Osteocyte (in vitro differentiated cells): Measurements from ENCODE around the gene RPS21. TPM values are rescaled to one million over a fixed set of nuclear protein-coding genes. Genes with fewer than 3 reads are reported as not detected.
A peak's percentile ranks its signal among the peaks of the same experiment; 100 is the strongest.

ENCODE experiments used
- DNase-seq: peaks from one replicate; pipeline ENCODE4 v3.0.0; 2021; ENCODE audit warnings: mixed read lengths; ENCODE audit not compliant: unreplicated experiment; ENCODE audit errors: extremely low spot score
- H3K27ac Mint-ChIP-seq: one replicate; pipeline ENCODE4 v1.8.0; 2021; ENCODE audit warnings: mild to moderate bottlenecking, mixed read lengths; ENCODE audit not compliant: unreplicated experiment
- H3K27me3 Mint-ChIP-seq: one replicate; pipeline ENCODE4 v1.8.0; 2021; ENCODE audit warnings: mixed read lengths; ENCODE audit not compliant: unreplicated experiment
- H3K36me3 Mint-ChIP-seq: one replicate; pipeline ENCODE4 v1.8.0; 2021; ENCODE audit warnings: mixed read lengths; ENCODE audit not compliant: unreplicated experiment
- H3K4me1 Mint-ChIP-seq: one replicate; pipeline ENCODE4 v1.8.0; 2021; ENCODE audit warnings: mixed read lengths; ENCODE audit not compliant: unreplicated experiment
- H3K4me3 Mint-ChIP-seq: one replicate; pipeline ENCODE4 v1.8.0; 2021; ENCODE audit warnings: mild to moderate bottlenecking, moderate library complexity, mixed read lengths; ENCODE audit not compliant: unreplicated experiment
- H3K9me3 Mint-ChIP-seq: one replicate; pipeline ENCODE4 v1.8.0; 2021; ENCODE audit warnings: mixed read lengths; ENCODE audit not compliant: unreplicated experiment
- CTCF ChIP-seq: fragments of 200-600 bp; sonication (generic); IDR thresholded peaks from 2 replicates; pipeline ENCODE4 v1.5.0; 2021; ENCODE audit warnings: antibody characterized with exemption, mild to moderate bottlenecking, moderate library complexity
- total RNA-seq: library from RNA; stranded (reverse); gene quantifications from 2 replicates; pipeline ENCODE4 v1.2.1, GENCODE V29; 2021

The RPS21 gene
- total RNA-seq, 1 donor from 2014 or later, result 1,013 TPM

- peaks cover 9% of the 10 kb centered on the region for H3K4me1 Mint-ChIP-seq
- no peak for TF ChIP-seq CTCF
- H3K27me3 Mint-ChIP-seq, result no peaks in the 10 kb centered on the region
- H3K4me3 Mint-ChIP-seq, result no peak overlapping the region
- no peak overlapping the region for H3K27ac Mint-ChIP-seq
- no peaks in the 10 kb centered on the region for H3K36me3 Mint-ChIP-seq
- no peaks in the 10 kb centered on the region for H3K9me3 Mint-ChIP-seq
- DNase-seq, result no peak
Observed at GRCh38 chr20:62412194-62413024, 25.5 kb downstream of the RPS21 start.

DNA sequence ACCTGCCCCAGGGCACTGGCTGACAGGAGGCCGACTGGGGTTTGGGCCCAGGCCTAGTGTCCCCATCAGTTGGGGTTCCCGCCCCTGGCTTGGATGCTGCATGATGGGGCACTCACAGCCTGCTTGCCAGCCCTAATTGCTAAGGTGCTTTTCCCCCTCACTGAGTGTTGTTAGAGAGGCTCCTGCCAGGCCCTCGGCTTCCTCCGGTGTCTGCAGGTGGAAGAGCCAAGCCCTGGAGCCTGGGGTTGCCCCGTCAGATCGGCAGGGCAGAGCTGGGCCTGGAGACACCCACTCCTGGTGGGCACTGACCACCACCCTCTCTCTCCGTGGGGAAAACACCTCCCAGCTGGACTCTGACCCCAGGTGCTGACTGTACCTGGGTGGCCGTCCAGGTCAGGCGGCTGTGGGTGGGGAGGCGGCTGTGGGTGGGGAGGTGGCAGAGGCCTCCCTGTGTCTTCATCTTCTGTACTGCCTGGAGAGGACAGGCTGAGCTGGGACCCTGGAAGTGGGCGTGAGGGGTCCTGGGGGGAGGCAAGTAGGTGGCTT is 26.2 kb downstream of the RPS21 start:
- Mint-ChIP-seq H3K4me3 (no peak overlapping the region), H3K36me3 (no peaks in the 10 kb centered on the region), H3K27ac (no peak overlapping the region), H3K4me1 (peaks cover 9% of the 10 kb centered on the region), H3K9me3 (no peaks in the 10 kb centered on the region), H3K27me3 (no peaks in the 10 kb centered on the region)
- no peak for DNase-seq
- TF ChIP-seq CTCF, result no peak

GRCh38 chr20:62413896-62414481 is 27.1 kb downstream of the RPS21 start:
- Mint-ChIP-seq H3K9me3 (no peaks in the 10 kb centered on the region), H3K36me3 (no peaks in the 10 kb centered on the region), H3K4me1 (peaks cover 9% of the 10 kb centered on the region), H3K27ac (no peak overlapping the region), H3K27me3 (no peaks in the 10 kb centered on the region), H3K4me3 (no peak overlapping the region)
- peak; percentile 19 for TF ChIP-seq CTCF
- DNase-seq, result no peak

DNA sequence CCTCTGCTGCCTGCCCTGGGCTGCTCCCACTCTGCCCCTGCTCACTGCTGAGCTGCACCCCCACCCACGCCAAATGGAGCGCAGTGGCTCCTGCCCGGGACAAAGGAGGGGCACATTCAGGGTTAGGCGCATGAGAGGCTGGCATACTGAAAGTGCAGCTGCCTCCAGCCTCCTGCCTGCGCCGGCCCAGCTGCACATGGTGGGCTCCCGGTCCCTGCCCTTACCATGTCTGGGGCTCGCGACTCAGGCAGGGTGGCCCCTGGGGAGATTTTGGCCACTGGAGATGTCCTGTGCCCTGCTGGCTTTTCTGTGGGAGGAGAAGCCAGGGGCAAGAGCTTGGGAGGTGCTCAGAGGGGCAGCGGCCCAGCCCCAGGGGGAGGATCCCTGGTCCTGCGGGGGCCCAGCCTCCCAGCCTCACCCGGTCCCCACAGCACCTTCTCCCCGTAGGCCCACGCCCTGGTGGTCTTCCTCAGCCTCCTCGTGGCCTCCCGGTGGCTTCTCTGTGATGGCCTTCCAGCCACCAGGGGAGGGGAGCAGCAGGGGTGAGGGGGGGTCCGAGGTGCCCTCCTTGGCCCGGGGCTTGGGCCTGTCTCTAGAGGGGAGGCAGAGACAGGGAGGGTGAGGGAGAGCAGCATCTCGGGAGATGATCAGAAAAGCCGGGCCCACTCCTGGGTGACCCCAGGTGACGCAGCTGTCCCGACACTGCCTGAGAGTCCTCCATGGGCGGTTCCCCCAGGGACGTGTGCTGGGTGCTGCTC is 28.6 kb downstream of the RPS21 start:
- Mint-ChIP-seq H3K4me1 (no peaks in the 10 kb centered on the region), H3K27me3 (no peaks in the 10 kb centered on the region), H3K4me3 (no peak overlapping the region), H3K27ac (no peak overlapping the region), H3K9me3 (no peaks in the 10 kb centered on the region), H3K36me3 (no peaks in the 10 kb centered on the region)
- no peak for DNase-seq
- TF ChIP-seq CTCF, result no peak
